GM23338 (cell line): Measurements from ENCODE around the gene AMFR.

Experiments
- CTCF ChIP-seq, 2 experiments: fragments of 200-600 bp in 1 of 2; sonication (generic) in 1 of 2; conservative IDR thresholded peaks; 2 replicates each; pipeline versions ENCODE4 v1.5.1 to v1.6.1; 2016 to 2017; ENCODE audit warnings: antibody characterized with exemption in 2 of 2, low read depth in 2 of 2, mild to moderate bottlenecking in 2 of 2, moderate library complexity in 1 of 2
- EZH2 ChIP-seq: fragments of 200-600 bp; sonication (generic); IDR thresholded peaks from one replicate; pipeline ENCODE4 v1.8.0; 2017; ENCODE audit warnings: antibody characterized with exemption, mild to moderate bottlenecking, low read depth; ENCODE audit not compliant: unreplicated experiment
- EZH2phosphoT487 ChIP-seq: fragments of 200-600 bp; sonication (generic); IDR thresholded peaks from one replicate; pipeline ENCODE4 v1.8.1; 2018; ENCODE audit warnings: antibody characterized with exemption; ENCODE audit not compliant: unreplicated experiment

DNA sequence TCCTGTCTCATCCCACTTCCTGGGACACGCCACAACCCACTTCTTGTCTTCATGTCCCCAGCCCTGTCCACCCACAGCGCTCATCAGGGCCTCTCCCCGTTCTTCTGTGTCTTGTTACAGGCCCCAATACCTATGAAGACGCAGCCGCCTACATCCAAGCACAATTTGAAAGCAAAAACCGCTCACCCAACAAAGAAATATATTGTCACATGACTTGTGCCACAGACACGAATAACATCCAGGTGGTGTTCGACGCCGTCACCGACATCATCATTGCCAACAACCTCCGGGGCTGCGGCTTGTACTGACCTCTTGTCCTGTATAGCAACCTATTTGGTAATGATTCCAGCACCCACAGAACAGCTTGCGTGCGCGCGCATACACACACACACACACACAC, 70.6 kb downstream of the AMFR start:
- TF ChIP-seq EZH2phosphoT487 (no peak), CTCF (conservative IDR thresholded peaks at IDR 0.05; ENCODE audit: low read depth in 2 of 2) (no peak), EZH2 (no peak)
